HG03521 (cell line): ENCODE results near the gene HHIP.

ENCODE experiments used
- ATAC-seq: cut with Tn5 transposase; IDR thresholded peaks from one replicate; pipeline ENCODE4 v1.9.1; 2021; ENCODE audit warnings: mild to moderate bottlenecking, moderate library complexity; ENCODE audit not compliant: unreplicated experiment

Gene HHIP

GRCh38 chr4:144645631-144646522, at the start of gene HHIP:
Gene HHIP, plus strand, starts transcription at chr4:144646156. Its CDS starts 520 bp downstream, at chr4:144646676.
- ATAC-seq: peak; percentile 41

- ATAC-seq: no peak
Measured at GRCh38 chr4:144597171-144597570, 48.8 kb upstream of the HHIP start.

GRCh38 chr4:144599621-144600020, 46.3 kb upstream of the HHIP start:
- no peak for ATAC-seq

- ATAC-seq: peak; percentile 51
Measured at GRCh38 chr4:144611850-144612249, 34.1 kb upstream of the HHIP start.

- no peak for ATAC-seq
Measured at GRCh38 chr4:144614850-144615585, 30.9 kb upstream of the HHIP start.

GRCh38 chr4:144621681-144622080, 24.3 kb upstream of the HHIP start:
- no peak for ATAC-seq

GRCh38 chr4:144627663-144628076, 18.3 kb upstream of the HHIP start:
- ATAC-seq: no peak

- ATAC-seq: no peak
Measured at GRCh38 chr4:144633215-144633614, 12.7 kb upstream of the HHIP start.

GRCh38 chr4:144634978-144635747, 10.8 kb upstream of the HHIP start:
- peak; percentile 99 for ATAC-seq

GRCh38 chr4:144644368-144645101, 1.4 kb upstream of the HHIP start:
- ATAC-seq: no peak

- no peak for ATAC-seq
Measured at GRCh38 chr4:144645102-144645630, 790 bp upstream of the HHIP start.

- no peak for ATAC-seq
Measured at GRCh38 chr4:144646523-144647094, 653 bp downstream of the HHIP start.

- ATAC-seq: no peak
Measured at GRCh38 chr4:144647095-144647561, 1.2 kb downstream of the HHIP start.

- ATAC-seq: no peak
Measured at GRCh38 chr4:144647590-144647989, 1.6 kb downstream of the HHIP start.

- ATAC-seq: no peak
Measured at GRCh38 chr4:144648042-144648441, 2.1 kb downstream of the HHIP start.

GRCh38 chr4:144649646-144650045, 3.7 kb downstream of the HHIP start:
- no peak for ATAC-seq

- no peak for ATAC-seq
Measured at GRCh38 chr4:144650311-144651005, 4.5 kb downstream of the HHIP start.

GRCh38 chr4:144653781-144654545, 8.0 kb downstream of the HHIP start:
- no peak for ATAC-seq
